GM19324 (cell line): ENCODE measurements around the gene CFAP68.
"Not testable (repeated sequence)": the region's sequence is repeated elsewhere in the genome, so short reads cannot be mapped to it uniquely, and the experiment has no call there.

Source experiments
- ATAC-seq: cut with Tn5 transposase; IDR thresholded peaks from one replicate; pipeline ENCODE4 v1.9.1; 2021; ENCODE audit warnings: mild to moderate bottlenecking, moderate library complexity; ENCODE audit not compliant: unreplicated experiment, low FRiP score

CFAP68 gene

GRCh38 chr11:111870113-111870512 lies 9.2 kb upstream of the CFAP68 start:
- no peak for ATAC-seq

DNA sequence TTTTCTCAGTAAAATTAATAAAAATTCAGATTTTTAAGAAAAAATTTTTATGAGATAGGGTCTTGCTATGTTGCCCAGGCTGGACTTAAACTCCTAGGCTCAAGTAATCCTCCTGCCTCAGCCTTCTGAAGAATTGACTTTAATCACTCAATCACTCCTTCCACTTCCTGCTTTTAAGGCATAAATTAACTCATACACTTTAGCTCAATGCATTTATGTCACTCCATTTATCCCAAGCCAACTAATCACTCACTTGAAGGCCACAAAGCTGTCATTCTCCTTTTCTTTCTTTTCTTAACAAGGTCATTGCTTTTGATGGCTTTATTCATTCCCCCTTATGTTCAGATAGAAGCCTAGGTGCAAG lies 8.8 kb upstream of the CFAP68 start:
- ATAC-seq = no peak

DNA sequence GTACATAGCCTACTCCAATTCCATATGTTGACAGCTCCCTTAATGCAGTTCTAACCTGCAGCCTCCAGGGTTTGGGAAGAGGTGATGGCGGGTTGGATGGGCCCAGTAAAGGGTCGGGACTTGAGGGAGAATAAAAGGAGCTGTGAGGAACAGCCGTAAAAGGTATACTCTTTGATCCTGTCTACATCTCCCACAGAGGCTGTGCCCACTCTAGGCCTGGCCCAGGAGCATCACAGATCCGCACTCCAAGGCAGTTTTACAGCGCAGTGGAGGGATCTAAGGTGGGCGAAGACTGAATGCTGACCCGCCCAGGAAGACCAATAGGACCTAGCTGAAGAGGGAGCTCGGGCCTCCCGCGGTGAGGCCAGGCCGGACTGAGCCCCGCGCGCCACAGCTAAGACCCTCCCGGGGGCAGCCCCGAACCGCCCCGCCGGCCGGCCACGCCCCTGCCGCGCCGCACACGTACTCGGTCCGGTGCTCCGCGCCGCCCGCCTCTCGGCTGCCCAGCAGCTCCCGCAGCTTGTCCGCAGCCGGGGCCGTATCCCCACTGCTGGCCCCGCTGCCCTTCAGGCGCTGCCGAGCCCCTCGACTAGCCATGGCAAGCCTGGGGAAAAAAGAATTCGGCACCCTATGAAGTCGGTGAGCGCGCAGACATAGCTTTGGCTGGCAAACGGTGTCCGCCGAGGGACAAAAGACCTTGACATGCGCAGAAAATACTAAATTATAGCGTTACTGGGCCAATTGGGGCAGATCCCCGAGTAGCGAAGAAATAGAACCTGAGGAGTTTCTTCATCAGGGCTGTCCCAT lies 8.3 kb upstream of the CFAP68 start, which contains the start of gene ALG9:
Gene ALG9 (minus strand): TSS at position 696 of the 807 bp plus-strand sequence. CDS start 99 bp downstream, at position 597.
- peak; percentile 93 for ATAC-seq

GRCh38 chr11:111871693-111872161 lies 7.6 kb upstream of the CFAP68 start:
- no peak for ATAC-seq

- ATAC-seq = no peak
These were observed 924 bp upstream of the CFAP68 start for GRCh38 chr11:111878385-111878848.

GRCh38 chr11:111879637-111879960 lies 258 bp downstream of the CFAP68 start:
- no peak for ATAC-seq

- no peak for ATAC-seq
These were observed 2.9 kb downstream of the CFAP68 start for GRCh38 chr11:111882202-111882601.

GRCh38 chr11:111885053-111885452 lies 5.7 kb downstream of the CFAP68 start:
- ATAC-seq = not testable (repeated sequence)

- no peak for ATAC-seq
These were observed 6.7 kb downstream of the CFAP68 start for GRCh38 chr11:111886032-111886431.

- ATAC-seq = no peak
These were observed 7.5 kb downstream of the CFAP68 start for GRCh38 chr11:111886844-111887243.

GRCh38 chr11:111905411-111905810 lies 26.1 kb downstream of the CFAP68 start:
- ATAC-seq = no peak

DNA sequence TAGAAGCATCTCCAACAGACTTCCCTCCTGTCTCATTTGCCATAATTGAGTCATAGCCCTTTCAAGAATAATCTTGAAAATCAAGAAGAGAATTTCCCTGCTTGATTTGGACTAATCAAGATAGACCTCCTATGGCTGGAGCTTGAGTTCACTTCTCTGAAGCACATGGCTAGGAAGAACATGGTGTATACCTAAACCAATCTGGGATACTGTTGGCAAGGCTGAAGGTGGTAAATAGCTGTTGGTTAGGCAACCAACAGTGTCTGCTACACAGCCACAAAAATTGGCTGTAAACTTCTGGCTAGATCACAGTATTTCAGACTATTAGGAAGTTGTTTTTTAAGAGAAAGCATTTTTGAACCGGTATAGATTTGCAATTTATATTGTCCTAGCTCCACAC lies 27.3 kb downstream of the CFAP68 start:
- no peak for ATAC-seq

GRCh38 chr11:111908639-111909305 lies 29.4 kb downstream of the CFAP68 start:
- no peak for ATAC-seq

DNA sequence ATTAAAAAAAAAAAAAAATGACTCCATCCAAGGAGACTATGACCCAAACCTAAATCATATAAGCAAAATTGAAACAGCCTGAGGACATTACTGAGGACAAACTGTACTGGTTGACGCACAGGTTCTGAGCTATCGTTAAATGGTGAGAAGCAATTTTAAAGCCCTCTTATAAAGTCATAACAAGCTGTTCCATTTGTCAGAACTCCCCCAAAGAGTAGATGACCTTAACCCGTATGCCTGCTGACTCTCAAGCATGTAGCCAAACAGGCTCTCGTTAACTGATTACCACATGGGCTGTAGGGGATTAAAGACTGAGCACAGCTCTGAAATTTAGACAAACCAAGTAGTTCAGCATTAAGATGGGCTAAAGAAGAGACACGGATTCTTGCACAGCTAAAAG lies 30.0 kb downstream of the CFAP68 start:
- ATAC-seq = no peak

- no peak for ATAC-seq
These were observed 31.6 kb downstream of the CFAP68 start for GRCh38 chr11:111910676-111911562.

DNA sequence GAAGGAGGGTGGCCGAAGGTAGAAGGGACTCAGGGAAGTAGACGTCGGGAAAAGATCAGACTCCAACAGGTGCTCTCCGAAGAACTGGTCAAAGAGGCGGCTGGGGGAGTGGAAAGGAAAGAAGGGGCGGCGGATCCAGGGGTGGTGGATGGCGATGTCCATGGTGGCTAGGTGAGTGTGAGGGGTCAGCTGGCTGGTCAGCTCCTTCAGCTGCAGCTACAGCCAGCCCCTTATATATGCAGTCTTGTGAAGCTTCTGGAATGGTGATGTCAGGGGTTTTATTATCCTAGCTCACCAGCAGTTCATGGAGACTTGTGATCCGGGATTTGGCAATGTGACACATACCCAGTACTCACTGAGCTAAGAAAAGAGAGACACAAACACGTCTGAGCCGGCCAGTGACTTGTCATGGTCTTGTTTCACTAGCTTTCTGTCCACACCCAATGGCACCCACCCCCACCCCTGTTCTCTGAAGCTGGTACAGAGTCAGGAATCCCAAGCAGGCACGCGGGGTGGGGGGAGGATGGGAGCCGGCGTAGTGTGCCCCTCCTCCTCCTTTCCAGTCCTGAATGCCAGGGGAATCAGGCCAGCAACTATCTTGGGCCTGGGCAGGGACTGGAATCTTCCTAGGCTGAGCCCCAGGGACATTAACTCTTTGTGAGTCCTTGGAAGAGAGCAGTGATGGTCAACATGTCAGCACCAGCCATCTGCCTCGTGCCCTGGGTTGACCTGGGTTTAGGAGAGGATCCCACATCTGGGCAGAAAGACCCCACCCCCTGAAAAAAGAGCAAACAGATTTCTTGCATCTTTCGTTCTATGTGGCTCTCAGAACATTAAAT lies 32.4 kb downstream of the CFAP68 start, which contains the start of gene CRYAB:
Gene CRYAB (minus strand): TSS at position 208 of the 839 bp plus-strand sequence. CDS start 46 bp downstream, at position 162.
- ATAC-seq = no peak

GRCh38 chr11:111912535-111912934 lies 33.2 kb downstream of the CFAP68 start, which contains the start of gene HSPB2:
Gene HSPB2, plus strand, starts transcription at chr11:111912734. Its CDS starts 96 bp downstream, at chr11:111912830.
- no peak for ATAC-seq

DNA sequence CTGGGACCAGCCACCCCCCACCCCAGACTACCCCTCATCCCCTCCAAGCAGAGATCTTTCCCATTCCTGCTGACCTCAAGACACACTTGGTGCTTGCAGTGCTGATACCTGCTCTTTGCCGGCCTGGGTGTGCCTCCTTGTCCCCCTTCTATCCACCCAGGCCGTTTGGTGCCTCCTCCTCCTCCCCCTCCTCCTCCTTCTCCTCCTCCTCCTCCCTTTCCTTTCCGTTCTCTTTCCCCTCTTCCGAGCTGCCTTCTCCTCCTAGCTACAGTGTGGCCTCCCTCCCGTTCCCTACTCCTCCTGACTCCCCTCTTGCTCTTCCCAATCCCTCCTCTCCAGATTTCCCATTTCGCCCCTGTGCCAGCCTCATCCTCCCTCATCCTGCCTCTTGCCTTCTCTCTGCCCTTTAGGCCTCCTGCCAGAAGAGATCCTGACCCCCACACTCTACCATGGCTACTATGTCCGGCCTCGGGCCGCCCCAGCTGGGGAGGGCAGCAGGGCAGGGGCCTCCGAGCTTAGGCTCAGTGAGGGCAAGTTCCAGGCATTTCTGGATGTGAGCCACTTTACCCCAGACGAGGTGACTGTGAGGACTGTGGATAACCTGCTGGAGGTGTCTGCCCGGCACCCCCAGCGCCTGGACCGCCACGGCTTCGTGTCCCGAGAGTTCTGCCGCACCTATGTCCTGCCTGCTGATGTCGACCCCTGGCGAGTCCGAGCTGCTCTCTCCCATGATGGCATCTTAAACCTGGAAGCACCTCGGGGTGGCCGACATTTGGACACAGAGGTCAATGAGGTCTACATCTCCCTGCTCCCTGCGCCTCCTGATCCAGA lies 33.9 kb downstream of the CFAP68 start:
- ATAC-seq = no peak

DNA sequence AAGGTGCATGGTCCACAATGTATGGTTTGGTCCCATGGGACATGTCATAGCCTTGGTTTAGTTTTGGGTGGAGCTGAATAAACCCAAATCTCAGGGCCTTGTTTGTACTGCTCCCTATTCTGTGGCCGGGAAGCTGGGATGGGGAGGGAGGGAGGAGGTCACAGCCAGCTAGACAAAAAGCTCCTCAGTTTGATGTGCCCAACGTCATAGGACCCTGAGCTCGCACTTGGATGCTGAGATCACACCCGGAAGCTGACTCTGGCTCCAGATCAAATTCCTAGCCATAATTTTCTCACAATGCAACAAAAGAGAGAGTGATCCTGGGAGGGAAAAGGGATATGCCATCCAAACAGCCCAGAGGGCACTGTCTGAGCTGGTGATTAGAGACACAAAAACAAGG lies 34.7 kb downstream of the CFAP68 start:
- ATAC-seq = no peak
